GM12874 (cell line): Measurements from ENCODE around the gene FBXL3.

Source experiments
- TF ChIP-seq, protein P1 (sequence below): IDR thresholded peaks from 2 replicates; pipeline ENCODE4 v1.5.1; 2011; ENCODE audit warnings: low read depth, mild to moderate bottlenecking, control low read depth, low read length, moderate library complexity; ENCODE audit not compliant: insufficient read depth

The FBXL3 gene

GRCh38 chr13:77038907-77039480 is 12.0 kb upstream of the FBXL3 start:
- TF ChIP-seq, protein P1, sequence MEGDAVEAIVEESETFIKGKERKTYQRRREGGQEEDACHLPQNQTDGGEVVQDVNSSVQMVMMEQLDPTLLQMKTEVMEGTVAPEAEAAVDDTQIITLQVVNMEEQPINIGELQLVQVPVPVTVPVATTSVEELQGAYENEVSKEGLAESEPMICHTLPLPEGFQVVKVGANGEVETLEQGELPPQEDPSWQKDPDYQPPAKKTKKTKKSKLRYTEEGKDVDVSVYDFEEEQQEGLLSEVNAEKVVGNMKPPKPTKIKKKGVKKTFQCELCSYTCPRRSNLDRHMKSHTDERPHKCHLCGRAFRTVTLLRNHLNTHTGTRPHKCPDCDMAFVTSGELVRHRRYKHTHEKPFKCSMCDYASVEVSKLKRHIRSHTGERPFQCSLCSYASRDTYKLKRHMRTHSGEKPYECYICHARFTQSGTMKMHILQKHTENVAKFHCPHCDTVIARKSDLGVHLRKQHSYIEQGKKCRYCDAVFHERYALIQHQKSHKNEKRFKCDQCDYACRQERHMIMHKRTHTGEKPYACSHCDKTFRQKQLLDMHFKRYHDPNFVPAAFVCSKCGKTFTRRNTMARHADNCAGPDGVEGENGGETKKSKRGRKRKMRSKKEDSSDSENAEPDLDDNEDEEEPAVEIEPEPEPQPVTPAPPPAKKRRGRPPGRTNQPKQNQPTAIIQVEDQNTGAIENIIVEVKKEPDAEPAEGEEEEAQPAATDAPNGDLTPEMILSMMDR = no peak

GRCh38 chr13:77036279-77036678 is 9.3 kb upstream of the FBXL3 start:
- TF ChIP-seq, protein P1 = no peak

- TF ChIP-seq, protein P1 = no peak
These were observed 7.9 kb upstream of the FBXL3 start for GRCh38 chr13:77034881-77035280.

DNA sequence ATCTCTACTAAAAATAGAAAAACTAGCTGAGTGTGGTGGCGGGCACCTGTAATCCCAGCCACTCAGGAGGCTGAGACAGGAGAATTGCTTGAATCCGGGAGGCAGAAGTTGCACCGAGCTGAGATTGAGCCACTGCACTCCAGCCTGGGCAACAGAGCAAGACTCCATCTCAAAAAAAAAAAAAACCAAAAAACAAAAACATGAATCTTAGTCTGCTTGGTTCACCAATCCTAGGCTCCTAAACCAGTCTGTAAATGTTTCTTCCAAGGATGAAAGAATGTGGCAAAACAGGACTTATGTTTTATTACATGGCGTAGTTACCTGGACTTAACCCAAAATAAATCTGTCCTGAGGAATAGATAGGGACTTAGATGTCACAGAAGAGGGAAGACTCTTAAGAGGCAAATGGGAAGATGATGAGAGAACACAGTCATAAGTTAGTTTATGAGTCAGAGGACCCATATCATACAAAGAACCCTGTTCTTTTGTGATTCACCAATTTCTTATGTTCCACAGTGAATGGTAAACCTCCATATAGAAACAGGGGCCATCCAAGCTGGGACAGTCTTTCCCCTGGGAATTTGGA is 6.9 kb upstream of the FBXL3 start:
- TF ChIP-seq, protein P1 = no peak

DNA sequence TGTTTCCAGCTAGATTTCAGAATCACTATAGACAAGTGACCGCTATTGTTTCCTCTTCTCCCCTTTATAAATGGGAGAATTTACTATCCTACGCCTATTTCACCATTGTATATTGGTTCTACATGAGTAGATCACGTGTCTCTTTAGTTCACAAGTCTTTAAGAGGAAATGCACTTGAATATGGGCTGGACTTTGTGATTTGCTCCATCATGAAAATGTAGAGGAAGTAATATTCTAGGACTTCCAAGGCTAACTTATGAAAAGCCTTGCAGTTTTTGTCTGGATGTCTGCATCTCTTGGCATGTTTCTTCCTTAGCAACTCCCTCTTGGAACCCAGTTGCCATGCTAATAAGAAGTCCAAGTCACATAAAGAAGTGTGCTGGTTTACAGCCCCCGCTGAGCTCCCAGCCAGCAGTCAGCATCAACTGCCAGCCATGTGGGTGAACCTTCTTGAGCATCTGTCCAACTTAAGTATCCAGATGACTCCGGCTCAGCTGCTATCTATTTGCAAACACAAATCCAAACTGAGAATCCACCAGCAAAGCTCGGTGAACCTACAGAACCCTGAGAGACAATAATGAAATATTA is 4.8 kb upstream of the FBXL3 start:
- TF ChIP-seq, protein P1 = no peak

GRCh38 chr13:77029436-77029835 is 2.5 kb upstream of the FBXL3 start:
- TF ChIP-seq, protein P1 = no peak

GRCh38 chr13:77028202-77028601 is 1.2 kb upstream of the FBXL3 start:
- TF ChIP-seq, protein P1 = no peak
